B cell (primary cell): ENCODE data around the gene FOXO1.

ENCODE experiments used
- EZH2 ChIP-seq: IDR thresholded peaks from 2 replicates; pipeline ENCODE4 v1.6.1; 2012; ENCODE audit warnings: borderline replicate concordance, low read depth, mild to moderate bottlenecking, moderate library complexity, low read length; ENCODE audit not compliant: insufficient read depth, poor library complexity, severe bottlenecking
- TF ChIP-seq, protein P1 (sequence below): fragments of 200-600 bp; IDR thresholded peaks from one replicate; pipeline ENCODE4 v1.8.0; 2022; ENCODE audit warnings: antibody characterized with exemption, mild to moderate bottlenecking

DNA sequence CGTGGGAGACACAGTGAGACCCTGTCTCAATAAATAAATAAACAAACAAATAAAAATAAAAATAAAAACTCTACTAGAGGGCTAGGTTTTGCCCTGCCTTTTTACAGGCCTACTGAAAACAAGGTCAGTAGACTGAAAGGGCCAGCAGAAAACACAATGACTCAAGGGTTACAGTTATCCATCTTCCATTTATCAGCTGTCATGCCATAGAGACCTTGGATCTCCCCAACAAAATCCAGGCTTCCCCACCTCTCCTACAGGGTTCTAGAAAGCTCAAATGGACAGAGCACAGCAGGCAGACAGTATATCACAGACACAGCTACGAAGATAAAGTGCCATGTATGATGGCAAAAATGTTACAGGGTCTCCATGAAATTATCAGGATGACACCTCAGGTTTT lies 54.4 kb downstream of the FOXO1 start:
- TF ChIP-seq, protein P1, sequence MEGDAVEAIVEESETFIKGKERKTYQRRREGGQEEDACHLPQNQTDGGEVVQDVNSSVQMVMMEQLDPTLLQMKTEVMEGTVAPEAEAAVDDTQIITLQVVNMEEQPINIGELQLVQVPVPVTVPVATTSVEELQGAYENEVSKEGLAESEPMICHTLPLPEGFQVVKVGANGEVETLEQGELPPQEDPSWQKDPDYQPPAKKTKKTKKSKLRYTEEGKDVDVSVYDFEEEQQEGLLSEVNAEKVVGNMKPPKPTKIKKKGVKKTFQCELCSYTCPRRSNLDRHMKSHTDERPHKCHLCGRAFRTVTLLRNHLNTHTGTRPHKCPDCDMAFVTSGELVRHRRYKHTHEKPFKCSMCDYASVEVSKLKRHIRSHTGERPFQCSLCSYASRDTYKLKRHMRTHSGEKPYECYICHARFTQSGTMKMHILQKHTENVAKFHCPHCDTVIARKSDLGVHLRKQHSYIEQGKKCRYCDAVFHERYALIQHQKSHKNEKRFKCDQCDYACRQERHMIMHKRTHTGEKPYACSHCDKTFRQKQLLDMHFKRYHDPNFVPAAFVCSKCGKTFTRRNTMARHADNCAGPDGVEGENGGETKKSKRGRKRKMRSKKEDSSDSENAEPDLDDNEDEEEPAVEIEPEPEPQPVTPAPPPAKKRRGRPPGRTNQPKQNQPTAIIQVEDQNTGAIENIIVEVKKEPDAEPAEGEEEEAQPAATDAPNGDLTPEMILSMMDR, result no peak
- no peak for TF ChIP-seq EZH2
